NCI-H748 (cell line): ENCODE data around the gene SLC22A23.

Experiments
- DNase-seq: peaks from one replicate; lab custom pipeline; 2025; ENCODE audit not compliant: unreplicated experiment; lab: John Stamatoyannopoulos, UW

The SLC22A23 gene

DNA sequence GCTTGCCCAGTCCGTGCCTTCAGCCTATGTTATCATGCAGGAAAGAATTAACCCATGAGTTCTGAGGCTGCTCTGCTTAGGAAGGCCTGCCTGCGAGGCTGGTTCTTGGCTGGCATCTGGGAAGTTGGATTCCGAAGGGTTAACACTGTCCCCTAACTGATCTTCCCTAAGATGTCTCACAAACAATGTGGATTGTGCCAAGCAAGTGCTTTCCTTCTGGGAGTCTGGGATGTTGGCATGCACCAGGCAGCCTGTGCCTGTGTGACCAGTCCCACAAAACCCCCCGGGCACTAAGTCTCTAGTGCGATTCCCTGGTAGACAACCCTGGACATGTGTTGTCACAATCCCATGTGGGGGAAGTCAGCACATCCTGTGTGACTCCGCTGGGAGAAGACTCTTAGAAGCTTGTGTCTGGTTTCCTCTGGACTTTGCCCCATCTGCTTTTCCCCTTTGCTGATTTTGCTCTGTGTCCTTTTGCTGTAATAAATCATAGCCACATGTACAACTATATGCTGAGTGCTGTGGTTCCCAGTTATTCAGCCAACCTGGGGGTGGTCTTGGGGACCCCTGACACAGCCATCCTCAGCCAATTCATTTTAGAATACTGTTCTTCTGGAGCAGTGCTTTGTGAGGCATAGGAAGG is 83.8 kb downstream of the SLC22A23 start:
- no peak for DNase-seq

DNA sequence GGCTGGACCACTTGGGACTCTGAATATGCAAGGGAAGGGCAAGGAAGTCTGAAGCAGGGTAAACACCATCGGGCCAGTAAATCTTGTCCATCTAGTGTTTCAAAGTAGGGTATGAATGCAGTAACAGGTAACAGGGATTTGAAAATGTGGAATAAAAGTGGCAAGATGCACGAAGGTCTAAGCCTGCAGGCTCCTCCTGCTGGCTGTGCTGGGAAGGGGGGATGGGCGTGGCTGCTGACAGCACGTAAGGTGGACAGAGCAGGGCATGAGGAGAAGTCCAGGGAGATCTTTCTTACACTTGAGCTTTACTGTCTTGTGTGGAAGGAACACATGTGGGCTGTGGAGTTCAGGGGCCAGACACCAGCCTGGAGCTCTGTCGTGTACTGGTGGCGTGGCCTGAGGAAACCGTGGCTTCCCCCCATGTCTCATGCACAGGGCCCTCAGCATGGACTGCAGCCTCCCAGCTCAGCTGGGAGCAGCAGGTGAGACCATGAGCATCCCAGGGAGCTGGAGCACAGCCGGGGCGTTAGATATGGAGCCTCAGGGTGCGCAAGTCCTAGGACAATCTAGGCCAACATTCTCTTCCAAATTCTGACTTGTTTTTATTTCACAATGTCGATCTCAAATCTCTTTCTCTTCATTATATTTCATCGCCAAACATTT is 84.5 kb downstream of the SLC22A23 start:
- DNase-seq: no peak

DNA sequence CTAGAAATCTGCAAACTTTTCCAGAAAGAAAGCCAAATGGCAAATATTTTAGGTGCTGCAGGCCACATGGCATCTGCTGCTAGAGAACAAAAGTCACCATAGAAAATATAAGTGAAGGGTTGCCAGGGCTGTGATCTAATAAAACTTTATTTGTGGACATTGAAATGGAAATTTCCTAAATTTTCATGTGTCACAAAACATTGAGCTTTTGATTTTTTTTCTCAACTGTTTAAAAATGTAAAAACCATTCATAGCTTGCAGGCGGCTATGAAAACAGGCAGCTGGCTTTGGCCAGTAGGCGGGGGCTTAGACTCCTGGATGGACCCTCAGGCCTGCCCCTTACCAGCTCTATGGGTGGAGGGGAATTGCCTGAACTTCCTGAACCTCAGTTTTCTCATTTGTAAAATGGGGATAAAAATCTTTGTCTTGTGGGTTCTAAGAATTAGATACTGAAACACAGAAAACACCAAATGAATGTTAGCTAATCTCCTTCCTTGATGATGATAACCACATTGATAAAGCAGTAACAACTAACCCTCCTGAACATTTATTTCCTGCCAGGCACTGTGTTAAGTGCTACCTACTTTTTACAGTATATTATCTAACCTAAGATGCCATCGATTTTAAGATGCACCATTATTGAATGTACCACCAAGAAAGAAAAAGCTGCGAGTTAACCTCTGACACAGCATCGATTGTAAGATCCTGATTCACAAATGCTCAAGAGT is 85.5 kb downstream of the SLC22A23 start:
- no peak for DNase-seq

DNA sequence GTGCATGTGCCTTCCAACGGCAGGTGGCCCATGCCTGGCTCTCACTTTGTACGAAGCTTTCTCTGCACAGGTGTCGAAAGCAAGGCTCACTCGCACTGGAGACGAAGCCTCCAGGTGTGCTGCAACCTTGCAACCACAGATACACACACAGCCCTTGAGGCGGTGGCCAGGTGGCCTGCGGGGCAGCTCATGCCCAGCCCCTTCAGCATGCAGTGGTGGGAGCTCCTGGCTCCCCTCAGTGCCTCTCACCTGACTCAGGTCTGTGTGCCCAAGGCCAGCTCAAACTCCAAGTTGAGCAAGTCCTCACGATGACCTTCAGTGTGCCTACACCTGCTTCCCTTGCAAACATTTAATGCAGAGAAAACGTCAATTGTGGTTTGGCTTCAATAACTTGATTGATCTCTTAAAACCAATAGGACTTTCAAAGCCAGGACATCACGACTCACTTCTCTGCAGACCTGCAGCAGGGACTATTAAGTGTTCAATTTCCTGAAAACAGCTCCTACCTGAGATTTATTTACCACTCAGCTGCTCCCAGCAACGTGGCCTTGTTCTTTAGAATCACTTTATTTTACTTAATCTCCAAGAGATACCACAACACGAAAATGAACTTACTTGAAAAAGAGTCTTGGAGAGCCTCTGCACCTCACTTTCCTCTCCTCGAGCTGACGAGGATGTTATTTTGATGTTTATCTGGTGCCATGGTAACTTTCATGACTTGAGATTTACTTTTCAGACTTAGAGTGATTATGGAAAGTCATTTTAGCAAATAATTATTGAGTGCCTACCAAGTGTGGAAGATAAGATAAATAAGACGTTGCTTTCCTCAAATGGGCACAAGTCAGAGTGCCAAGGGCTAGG is 86.3 kb downstream of the SLC22A23 start:
- no peak for DNase-seq

DNA sequence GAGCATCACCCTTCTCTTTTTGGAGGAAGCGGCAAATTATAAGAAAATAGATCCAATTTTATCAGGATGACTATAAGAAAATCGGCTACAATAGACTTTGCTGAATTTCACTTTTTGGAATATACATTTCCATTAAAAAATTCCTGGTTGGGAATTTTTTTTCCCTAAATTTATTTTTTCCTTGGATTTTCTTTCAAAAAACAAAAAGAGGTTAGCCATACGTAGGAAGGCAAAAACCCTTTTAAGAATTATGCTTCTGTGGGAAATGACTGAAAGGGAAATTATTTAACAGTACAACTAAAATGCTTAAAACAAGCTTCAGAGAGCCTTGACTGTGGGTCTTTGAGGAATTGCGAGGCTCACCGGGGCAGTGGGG is 86.9 kb downstream of the SLC22A23 start:
- no peak for DNase-seq

DNA sequence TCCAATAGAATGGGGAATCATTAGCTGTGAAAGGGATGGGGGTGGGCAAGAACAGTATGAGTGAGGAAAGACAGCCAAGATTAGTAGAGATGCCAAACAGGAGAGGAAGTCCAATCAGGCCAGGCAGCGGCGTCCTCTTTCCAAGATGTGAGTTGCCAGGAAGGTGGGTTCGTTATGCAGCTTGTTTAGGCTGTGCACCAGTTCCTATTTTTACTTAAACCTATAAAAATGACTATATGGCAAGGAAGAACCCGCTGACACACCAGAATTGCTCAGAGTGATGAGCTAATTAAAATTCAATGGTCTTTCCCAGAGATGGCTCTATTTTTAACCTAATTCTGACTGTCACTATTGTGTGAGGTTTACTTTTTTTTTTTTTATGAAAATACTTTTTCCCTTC is 88.2 kb downstream of the SLC22A23 start:
- no peak for DNase-seq

DNA sequence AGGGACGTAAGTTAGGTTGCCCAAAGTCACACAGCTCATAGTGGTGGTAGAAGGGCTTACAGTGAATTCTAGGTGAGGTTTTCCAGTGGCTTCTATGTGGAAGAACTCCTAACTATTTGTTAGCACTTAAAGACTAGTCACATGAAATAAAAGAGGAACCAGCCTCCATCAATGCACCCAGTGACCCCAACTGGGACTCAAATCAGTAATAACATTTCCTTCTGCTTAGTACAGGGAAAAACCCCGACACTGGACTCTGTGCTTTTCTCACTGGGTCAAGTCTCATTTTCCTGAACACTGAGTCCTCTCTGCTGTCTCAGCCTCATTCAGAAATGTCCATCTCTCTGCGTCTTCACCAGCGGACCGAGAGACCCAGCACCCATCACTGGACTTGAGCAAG is 89.2 kb downstream of the SLC22A23 start:
- no peak for DNase-seq

DNA sequence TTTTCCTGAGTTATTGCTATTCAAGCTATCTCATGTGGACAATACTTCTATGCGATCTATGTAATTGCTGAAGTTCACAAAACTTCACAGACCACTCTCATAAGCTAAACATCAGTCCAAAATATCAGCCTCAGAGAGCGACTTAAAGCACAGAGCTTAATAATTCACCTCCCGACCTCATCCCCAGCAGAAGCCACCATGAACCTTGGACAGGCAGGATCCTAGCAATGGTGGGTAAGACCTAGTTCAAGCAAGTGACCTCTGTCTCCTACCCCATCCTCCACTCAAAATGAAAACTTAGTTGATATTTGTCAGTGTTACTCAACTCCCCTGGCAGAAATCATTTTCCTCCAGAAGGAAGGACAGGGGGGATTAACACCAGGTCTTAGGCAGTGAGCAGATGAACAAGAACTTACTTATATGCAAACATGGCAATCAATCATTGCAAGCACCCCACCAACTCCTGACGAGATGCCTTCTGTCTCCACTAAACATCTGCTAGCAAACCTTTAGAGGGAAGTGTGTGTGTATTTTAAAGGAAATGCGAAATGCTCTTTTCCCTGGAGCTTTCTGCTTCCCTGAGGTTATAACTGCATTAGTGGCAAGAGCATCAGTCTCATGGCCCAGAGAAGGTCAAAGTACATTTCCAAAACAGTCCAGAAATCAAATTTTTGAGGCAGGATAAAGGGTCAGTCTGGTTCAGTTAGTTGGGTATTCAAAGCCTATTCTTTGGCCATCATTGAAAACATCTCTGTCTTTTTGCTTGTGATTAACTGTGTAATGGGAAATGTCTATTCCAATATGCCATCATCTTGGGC is 90.0 kb downstream of the SLC22A23 start:
- no peak for DNase-seq

DNA sequence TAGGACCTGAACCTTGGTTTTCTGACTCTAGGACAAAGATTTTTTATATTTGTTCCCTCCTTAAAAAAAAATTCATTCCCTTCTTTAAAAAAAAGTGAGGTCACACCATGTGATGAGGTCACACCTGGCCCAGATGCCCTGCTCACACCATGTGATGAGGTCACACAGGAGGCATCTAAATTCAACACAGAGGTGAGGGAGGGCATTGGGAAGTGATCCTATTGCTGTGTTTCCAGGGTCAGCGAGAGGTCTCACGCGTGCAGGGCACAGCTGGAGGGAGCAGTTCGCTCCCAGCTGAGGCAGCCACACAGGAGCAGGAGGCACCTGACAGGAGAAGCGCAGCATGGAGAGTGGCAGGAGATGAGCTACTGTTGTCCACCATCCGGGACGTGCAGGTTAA is 92.5 kb downstream of the SLC22A23 start:
- no peak for DNase-seq

DNA sequence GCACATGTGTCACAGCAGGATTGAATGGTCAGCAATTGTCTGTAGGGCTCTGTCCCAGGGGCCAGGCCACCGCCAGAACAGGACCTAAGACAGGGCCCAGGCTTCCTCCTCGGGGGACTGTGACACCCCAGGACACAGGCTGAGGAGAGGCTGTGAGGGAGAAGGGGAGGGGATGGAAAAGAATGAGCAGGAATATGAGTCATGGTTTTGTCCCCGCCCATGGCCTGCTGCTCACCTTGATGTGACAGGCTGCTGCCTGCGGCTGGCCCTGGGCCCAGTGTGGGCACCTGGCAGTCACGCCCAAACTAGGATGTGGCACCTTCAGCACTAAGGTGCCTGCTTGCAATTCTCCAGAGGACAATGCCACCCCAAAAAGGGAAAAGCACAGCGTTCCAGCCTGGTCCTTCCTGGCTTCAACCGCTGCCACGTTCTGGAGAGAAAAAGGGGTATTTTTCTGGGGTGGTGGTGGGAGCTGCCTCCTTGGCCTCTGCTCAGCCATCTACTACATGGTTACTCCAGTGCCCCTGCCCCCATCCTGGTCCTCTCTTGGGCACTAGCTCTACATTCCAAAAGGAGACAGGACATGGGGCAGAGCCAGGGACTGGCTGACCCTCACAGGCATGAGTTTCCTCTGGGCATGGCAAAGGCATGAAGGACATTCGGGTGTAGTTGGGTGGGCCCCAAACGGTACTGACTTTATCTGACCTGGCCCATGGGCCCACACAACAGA is 93.4 kb downstream of the SLC22A23 start:
- DNase-seq: peak; percentile 37

DNA sequence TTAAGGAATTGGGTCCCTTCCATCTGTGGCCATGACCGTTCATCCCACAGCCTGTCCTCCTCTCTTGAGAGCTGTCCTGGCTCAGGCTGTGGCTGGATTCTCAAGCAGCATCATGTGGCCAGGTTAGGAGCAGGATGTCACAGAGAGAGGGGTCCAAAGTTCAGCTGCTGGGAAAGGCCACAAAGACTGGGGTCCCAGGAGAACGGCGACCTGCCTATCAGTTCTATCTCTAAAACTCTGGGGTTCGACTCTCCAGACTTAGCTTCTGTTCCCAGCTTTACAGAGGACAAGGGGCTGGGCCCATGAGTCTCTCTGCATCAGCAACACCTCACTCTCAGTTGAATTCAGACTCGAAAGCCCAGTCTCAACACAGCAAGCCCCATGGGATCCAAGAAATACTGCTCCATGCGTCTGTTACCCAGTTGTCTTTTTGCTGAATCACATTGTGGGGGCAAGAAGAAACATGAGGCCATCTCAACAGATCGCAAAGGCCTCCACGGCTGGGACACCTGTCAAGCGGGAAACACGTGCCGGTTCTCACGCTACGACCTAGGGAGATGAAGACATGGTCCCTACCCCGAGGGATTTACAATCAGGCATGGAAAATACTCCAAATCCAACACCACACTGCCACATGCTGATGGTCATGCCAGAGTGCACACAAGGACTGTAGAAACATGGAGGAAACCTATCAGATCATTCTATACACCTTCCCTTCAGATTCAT is 95.4 kb downstream of the SLC22A23 start:
- no peak for DNase-seq

DNA sequence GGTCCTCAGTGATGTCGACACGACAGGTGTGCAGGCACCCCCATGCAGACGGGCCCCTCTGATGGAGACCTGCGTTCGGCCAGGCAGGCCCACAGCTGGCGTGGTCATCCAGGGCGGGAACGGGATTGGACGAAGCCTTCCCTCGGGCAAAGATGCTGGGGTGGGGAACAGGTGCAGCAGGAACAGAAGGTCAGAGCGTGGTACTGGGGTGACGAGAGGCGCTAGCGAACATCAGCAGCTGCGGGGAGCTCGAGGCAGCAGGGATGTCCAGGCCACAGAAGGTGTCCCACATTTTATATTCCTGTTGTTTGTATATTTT is 96.2 kb downstream of the SLC22A23 start:
- no peak for DNase-seq

DNA sequence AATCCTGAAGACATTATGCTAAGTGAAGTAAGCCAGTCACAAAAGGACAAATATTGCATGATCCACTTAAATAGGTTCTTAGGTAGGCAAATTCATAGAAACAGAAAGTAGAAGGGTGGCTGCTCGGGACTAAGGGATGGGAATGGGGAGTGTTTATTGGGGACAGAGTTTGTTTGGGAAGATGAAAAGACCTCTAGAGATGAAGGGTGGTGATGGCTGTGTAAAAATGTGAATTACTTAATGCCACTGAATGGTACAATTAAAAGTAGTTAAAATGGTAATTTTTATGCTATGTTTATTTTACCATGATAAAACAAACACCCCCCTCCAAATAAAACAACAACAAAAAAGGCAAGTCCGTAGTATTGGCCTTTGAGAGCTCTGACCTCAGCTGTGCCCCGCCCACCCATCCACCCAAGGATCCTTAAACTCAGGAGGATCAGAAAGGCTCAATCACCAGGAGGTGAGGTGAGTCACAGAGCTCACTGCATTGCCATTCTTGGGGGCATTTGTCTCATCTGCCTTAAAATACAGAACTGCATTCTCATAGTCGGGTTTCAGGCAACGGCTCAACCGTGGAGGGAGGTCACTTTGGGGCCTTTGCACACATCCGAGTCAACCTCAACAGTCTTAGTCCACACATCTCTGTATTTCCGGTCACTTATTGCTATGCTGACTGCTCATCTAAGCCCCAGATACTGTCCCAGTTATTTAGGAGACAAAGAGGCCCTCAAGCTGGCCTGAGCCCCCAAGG is 96.7 kb downstream of the SLC22A23 start:
- no peak for DNase-seq

DNA sequence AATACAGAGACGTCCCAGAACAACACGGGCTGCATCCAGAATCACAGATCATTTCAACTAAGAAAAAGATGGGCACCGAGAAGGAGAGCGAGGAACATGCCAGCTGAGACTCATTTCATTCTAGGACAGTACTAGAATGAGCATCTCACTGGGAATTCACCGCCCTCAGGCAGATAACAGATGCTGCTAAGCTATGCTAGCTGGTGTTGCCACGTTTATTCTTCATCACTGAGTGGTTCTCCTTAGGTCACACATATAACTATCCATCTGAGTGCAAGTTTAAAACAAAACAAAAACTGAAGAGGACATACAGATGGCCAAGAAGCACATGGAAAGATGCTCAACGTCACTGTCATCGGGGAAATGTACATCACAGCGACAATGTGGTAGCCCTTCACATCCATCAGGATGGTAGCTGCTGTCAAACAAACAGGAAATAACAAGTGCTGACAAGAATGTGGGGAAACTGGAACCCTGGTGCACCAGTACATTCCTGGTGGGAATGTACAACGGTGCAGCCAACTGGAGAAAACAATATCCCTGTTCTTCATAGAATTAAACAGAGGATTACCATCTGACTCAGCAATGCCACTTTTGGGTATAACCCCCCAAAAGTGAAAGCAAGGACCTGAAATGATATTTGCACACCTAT is 97.6 kb downstream of the SLC22A23 start:
- DNase-seq: no peak

DNA sequence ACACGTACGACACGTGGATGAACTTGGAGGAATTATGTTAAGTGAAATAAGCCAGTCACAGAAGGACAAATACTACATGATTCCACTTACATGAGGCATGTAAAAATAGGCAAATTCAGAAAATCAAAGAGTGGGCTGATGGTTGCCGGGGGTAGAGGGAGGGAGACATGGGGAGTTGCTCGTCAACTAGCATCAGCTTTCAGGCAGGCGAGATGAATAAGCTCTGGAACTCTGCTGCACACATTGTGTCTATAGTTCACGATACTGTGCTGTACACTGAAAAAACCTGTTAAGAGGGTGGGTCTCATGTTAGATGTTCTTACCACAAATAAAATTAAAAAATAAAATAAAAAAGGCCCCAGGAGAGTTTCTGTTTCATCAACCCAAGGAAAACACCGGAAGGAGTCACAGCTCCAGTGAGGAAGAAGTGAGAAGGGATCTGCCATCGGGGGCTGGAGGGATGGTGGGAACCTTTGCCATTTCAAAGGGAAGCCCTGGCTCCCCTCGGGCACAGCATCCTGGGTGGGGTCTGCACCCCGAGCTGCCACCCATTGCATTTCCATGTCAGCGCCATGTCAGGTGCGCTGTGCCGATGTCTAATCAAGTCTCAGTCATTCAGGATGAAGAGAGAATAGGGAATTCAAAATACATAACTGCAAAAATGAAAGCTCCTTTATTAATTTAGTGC is 98.3 kb downstream of the SLC22A23 start:
- DNase-seq: no peak

DNA sequence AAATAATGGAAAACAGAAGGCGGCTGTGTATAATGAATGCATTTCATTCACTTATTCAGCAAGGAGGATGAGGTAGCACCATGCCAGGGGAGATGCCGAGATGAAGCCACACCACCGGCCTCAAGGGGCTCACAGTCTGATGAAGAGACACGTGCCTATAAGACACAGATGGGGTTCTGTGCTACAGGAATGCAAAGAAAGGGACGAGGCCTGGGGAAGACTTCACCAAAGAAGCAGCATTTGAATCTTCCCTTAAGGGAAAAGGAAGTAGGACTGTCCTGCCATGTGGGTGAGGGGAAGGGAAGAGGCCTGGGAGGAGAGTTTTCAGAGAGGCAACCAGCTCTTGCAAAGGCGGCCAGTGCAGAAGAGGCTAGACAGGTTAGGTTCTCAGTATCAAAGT is 99.2 kb downstream of the SLC22A23 start:
- DNase-seq: no peak

DNA sequence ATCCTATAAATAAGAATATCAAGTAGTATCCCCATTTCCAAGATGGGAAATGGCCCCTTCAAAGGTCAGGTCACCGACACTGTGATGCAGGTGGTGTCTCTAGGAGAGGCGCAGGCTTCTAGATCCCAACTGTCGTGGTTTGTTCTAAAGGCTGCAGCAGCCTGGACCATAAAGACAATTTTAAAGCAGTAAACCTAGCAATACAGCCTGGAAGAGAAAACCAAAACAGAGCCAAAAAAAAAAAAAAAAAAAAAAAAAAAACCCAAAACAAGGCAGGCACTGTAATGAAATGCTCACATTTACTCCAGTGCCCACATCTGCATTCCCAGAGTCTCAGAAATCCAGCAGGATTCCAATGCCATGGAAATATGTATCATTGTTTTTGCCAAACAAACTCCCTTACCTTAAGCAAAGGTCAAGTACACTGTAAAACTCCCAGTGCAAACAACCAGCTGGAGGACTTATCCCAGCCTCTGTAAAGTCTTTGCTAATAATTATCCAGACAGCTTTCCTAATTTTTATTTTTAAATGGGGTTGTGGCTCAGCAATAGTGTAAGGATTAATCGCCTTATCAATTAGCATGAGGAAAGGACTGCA is 99.9 kb downstream of the SLC22A23 start:
- peak; percentile 39 for DNase-seq
